Ascending aorta (tissue), 2 donors: ENCODE data around the gene SERP2. TPM values are rescaled to one million over a fixed set of nuclear protein-coding genes. Genes with fewer than 3 reads are reported as not detected.

Experiments
- DNase-seq, 2 donors: peaks; one replicate each; pipeline ENCODE4 v3.0.0-alpha.2; 2019; ENCODE audit warnings: low spot score in 2 of 2
- H3K27ac ChIP-seq, 2 donors: fragments of 200-600 bp; sonication (generic); one replicate each; pipeline ENCODE4 v1.5.1; 2016 to 2017; ENCODE audit warnings: mild to moderate bottlenecking in 1 of 2
- H3K27me3 ChIP-seq: fragments of 200-600 bp; sonication (generic); one replicate; pipeline ENCODE4 v1.5.1; 2017
- H3K36me3 ChIP-seq, 2 donors: fragments of 200-600 bp; sonication (generic); one replicate each; pipeline ENCODE4 v1.5.1; 2016
- H3K4me1 ChIP-seq, 2 donors: fragments of 200-600 bp; sonication (generic); one replicate each; pipeline ENCODE4 v1.5.1; 2016 to 2017; ENCODE audit warnings: mild to moderate bottlenecking in 1 of 2
- H3K4me3 ChIP-seq, 2 donors: fragments of 200-600 bp; sonication (generic); one replicate each; pipeline ENCODE4 v1.5.1; 2016 to 2017; ENCODE audit warnings: mild to moderate bottlenecking in 1 of 2
- H3K9me3 ChIP-seq, 2 donors: fragments of 200-600 bp; sonication (generic); one replicate each; pipeline ENCODE4 v1.5.1; 2016
- CTCF ChIP-seq, 3 experiments: fragments of 200-600 bp in 2 of 3; fragments of 450-650 bp in 1 of 3; sonication (generic) in 2 of 3; IDR thresholded peaks; one replicate each; pipeline ENCODE4 v1.5.1; 2016 to 2019; ENCODE audit warnings: antibody characterized with exemption in 3 of 3, mild to moderate bottlenecking in 1 of 3, moderate library complexity in 1 of 3
- intact Hi-C: fragments of 100-400 bp; cut with DNase I; formaldehyde crosslinking; loops from one replicate; pipeline ENCODE4 v1.15.1; 2023
- total RNA-seq: library from RNA; depleted of rRNA; stranded (reverse); fragments of >200 nt; gene quantifications from one replicate; pipeline ENCODE4 v1.1.0, GENCODE V29; 2016

The SERP2 gene
- total RNA-seq, 1 donor from 2014 or later: 0.85 TPM

GRCh38 chr13:44403461-44404056, 29.9 kb downstream of the SERP2 start:
- peak in 1 of 2 donors; percentile 63 for DNase-seq
- Histone ChIP-seq H3K4me1 (no peaks in the 10 kb centered on the region), H3K27me3 (no peaks in the 10 kb centered on the region), H3K36me3 (no peaks in the 10 kb centered on the region), H3K27ac (no peak overlapping the region), H3K4me3 (no peak overlapping the region), H3K9me3 (no peaks in the 10 kb centered on the region)
- intact Hi-C loops: no loop called here
- no peak for TF ChIP-seq CTCF (IDR thresholded peaks at IDR 0.05)

- H3K27ac ChIP-seq: no peak overlapping the region
- DNase-seq: no peak
- H3K4me1 ChIP-seq: no peaks in the 10 kb centered on the region
- no peak overlapping the region for H3K4me3 ChIP-seq
- H3K36me3 ChIP-seq: no peaks in the 10 kb centered on the region
- intact Hi-C loops: no loop called here
- TF ChIP-seq CTCF (IDR thresholded peaks at IDR 0.05): no peak
- H3K27me3 ChIP-seq: no peaks in the 10 kb centered on the region
- no peaks in the 10 kb centered on the region for H3K9me3 ChIP-seq
These were observed 30.9 kb downstream of the SERP2 start for GRCh38 chr13:44404261-44405132.

GRCh38 chr13:44406617-44407016, 33.0 kb downstream of the SERP2 start:
- H3K27me3 ChIP-seq: no peaks in the 10 kb centered on the region
- no peaks in the 10 kb centered on the region for H3K4me1 ChIP-seq
- no peaks in the 10 kb centered on the region for H3K36me3 ChIP-seq
- no peaks in the 10 kb centered on the region for H3K9me3 ChIP-seq
- no peak overlapping the region for H3K27ac ChIP-seq
- TF ChIP-seq CTCF (IDR thresholded peaks at IDR 0.05): no peak
- H3K4me3 ChIP-seq: no peak overlapping the region
- intact Hi-C loops: no loop called here
- no peak for DNase-seq

- H3K4me3 ChIP-seq: no peak overlapping the region
- no peak for TF ChIP-seq CTCF (IDR thresholded peaks at IDR 0.05)
- H3K36me3 ChIP-seq: no peaks in the 10 kb centered on the region
- no peaks in the 10 kb centered on the region for H3K4me1 ChIP-seq
- H3K27ac ChIP-seq: no peak overlapping the region
- peak in 1 of 2 donors; percentile 13 for DNase-seq
- intact Hi-C loops: no loop called here
- H3K27me3 ChIP-seq: no peaks in the 10 kb centered on the region
- H3K9me3 ChIP-seq: no peaks in the 10 kb centered on the region
These were observed 33.8 kb downstream of the SERP2 start for GRCh38 chr13:44407379-44407778.

GRCh38 chr13:44407891-44408290, 34.3 kb downstream of the SERP2 start:
- no peak for TF ChIP-seq CTCF (IDR thresholded peaks at IDR 0.05)
- no peak overlapping the region for H3K4me3 ChIP-seq
- intact Hi-C loops: no loop called here
- no peaks in the 10 kb centered on the region for H3K9me3 ChIP-seq
- H3K27me3 ChIP-seq: no peaks in the 10 kb centered on the region
- peak in 1 of 2 donors; percentile 41 for DNase-seq
- no peak overlapping the region for H3K27ac ChIP-seq
- H3K4me1 ChIP-seq: no peaks in the 10 kb centered on the region
- no peaks in the 10 kb centered on the region for H3K36me3 ChIP-seq
